HepG2 (cell line): ENCODE data around the gene ZBTB46. TPM values are rescaled to one million over a fixed set of nuclear protein-coding genes. Genes with fewer than 3 reads are reported as not detected.

Source experiments
- AKNA ChIP-seq: sonication (generic); formaldehyde crosslinking; IDR thresholded peaks from 2 replicates; pipeline ENCODE4 v1.4.0; 2020; ENCODE audit warnings: missing genetic modification reagents, borderline replicate concordance
- ARNT ChIP-seq: fragments of 450-650 bp; IDR thresholded peaks from 2 replicates; pipeline ENCODE4 v1.6.1; 2017
- CSRNP1 ChIP-seq: sonication (generic); formaldehyde crosslinking; IDR thresholded peaks from 2 replicates; pipeline ENCODE4 v1.8.1; 2023; ENCODE audit warnings: mild to moderate bottlenecking, missing genetic modification reagents
- FOXA3 ChIP-seq: IDR thresholded peaks from 2 replicates; pipeline ENCODE4 v1.6.1; 2016; ENCODE audit warnings: missing genetic modification reagents, missing compliant biosample characterization
- KLF12 ChIP-seq: sonication (generic); formaldehyde crosslinking; IDR thresholded peaks from 2 replicates; pipeline ENCODE4 v1.4.0; 2020; ENCODE audit warnings: missing genetic modification reagents, borderline replicate concordance
- PBX3 ChIP-seq: sonication (generic); formaldehyde crosslinking; IDR thresholded peaks from 2 replicates; pipeline ENCODE4 v1.8.1; 2023; ENCODE audit warnings: missing genetic modification reagents, inconsistent platforms, borderline replicate concordance
- PITX1 ChIP-seq: sonication (generic); formaldehyde crosslinking; IDR thresholded peaks from 2 replicates; pipeline ENCODE4 v1.5.1; 2020; ENCODE audit warnings: mild to moderate bottlenecking, missing genetic modification reagents
- UBTF ChIP-seq: sonication (generic); formaldehyde crosslinking; IDR thresholded peaks from 2 replicates; pipeline ENCODE4 v1.4.0; 2020; ENCODE audit warnings: mild to moderate bottlenecking, missing genetic modification reagents
- ZNF281 ChIP-seq: sonication (generic); formaldehyde crosslinking; IDR thresholded peaks from 2 replicates; pipeline ENCODE4 v1.4.0; 2020; ENCODE audit warnings: missing genetic modification reagents, borderline replicate concordance
- ZNF414 ChIP-seq: sonication (generic); formaldehyde crosslinking; IDR thresholded peaks from 2 replicates; pipeline ENCODE4 v1.5.0; 2020; ENCODE audit warnings: missing genetic modification reagents
- ZNF557 ChIP-seq: sonication (generic); formaldehyde crosslinking; IDR thresholded peaks from 2 replicates; pipeline ENCODE4 v1.4.0; 2020; ENCODE audit warnings: missing genetic modification reagents
- ZNF564 ChIP-seq: sonication (generic); formaldehyde crosslinking; IDR thresholded peaks from 2 replicates; pipeline ENCODE4 v1.8.1; 2023; ENCODE audit warnings: mild to moderate bottlenecking, missing genetic modification reagents
- ZNF777 ChIP-seq: sonication (generic); formaldehyde crosslinking; IDR thresholded peaks from 2 replicates; pipeline ENCODE4 v1.4.0; 2020; ENCODE audit warnings: missing genetic modification reagents
- polyA plus RNA-seq, 8 experiments: library from polyadenylated mRNA; depleted of rRNA in 3 of 8; stranded (reverse) in 7 of 8; unstranded in 1 of 8; fragments of >200 nt; fragmentation: Illumina TruSeq in 4 of 8; extraction: Trizol in 4 of 8; gene quantifications; 2 replicates each; pipeline versions ENCODE4 v1.2.1 to v1.2.3, GENCODE V29; 2011 to 2016; ENCODE audit warnings: low read depth in 4 of 8, missing spikeins in 1 of 8, mixed read lengths in 1 of 8; ENCODE audit not compliant: insufficient read depth in 1 of 8
- total RNA-seq, 5 experiments: library from RNA; depleted of rRNA; stranded (reverse); fragments of >200 nt; fragmentation: Illumina TruSeq; extraction: Trizol; gene quantifications; 2 replicates each; pipeline ENCODE4 v1.2.3, GENCODE V29; 2016; ENCODE audit warnings: low read depth in 1 of 5

ZBTB46 gene
- total and polyA plus RNA-seq, 2 of the 13 experiments (the other 11 are each of a cell fraction or from before 2014, with no cell fraction given), result 1.6 to 13.5 TPM

GRCh38 chr20:63739130-63740069, 91.7 kb downstream of the ZBTB46 start, which contains the start of gene SLC2A4RG (continued):
- TF ChIP-seq AKNA (CRISPR knock-in tag) (peak; percentile 88), ZNF281 (CRISPR knock-in tag) (peak; percentile 92), ZNF564 (0 out of 2 replicates have a peak, but pooled peaks have one; percentile 10), PBX3 (CRISPR knock-in tag) (peak; percentile 80), ZNF777 (CRISPR knock-in tag) (peak; percentile 63), ZNF414 (no peak), PITX1 (CRISPR knock-in tag) (peak; percentile 83), KLF12 (peak; percentile 85; the same call in 1 of the 2 replicates), UBTF (CRISPR knock-in tag) (peak; percentile 97), FOXA3 (CRISPR knock-in tag) (peak; percentile 81), CSRNP1 (CRISPR knock-in tag) (peak; percentile 86; the same call in 1 of the 2 replicates), ARNT (no peak), ZNF557 (peak; percentile 70; the same call in 1 of the 2 replicates)
